GM10847 (cell line): Measurements from ENCODE around the gene KRT82.

ENCODE experiments used
- POLR2A ChIP-seq: IDR thresholded peaks from 2 replicates; pipeline ENCODE4 v1.6.1; 2011; ENCODE audit not compliant: insufficient read length; ENCODE audit errors: extremely low read depth

KRT82 gene

DNA sequence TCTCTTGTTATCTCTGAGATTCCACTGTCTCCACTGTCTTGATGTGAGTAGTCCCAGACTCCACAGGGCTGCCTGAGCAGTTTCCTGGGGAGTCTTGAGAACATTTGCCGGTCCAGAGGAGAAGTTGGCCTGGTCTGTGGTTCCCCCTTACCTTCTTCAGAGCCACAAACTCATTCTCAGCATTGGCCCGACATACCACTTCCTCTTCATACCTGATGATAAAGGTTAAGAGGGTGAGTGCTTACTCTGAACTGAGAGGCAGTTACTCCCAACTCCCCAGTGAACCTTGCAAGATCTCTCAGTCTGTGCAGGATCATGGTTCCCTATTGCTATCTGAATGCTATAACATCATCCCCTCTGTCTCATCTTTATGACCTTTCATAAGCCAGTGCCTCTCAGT lies 23.3 kb downstream of the KRT82 start:
- TF ChIP-seq POLR2A: no peak

DNA sequence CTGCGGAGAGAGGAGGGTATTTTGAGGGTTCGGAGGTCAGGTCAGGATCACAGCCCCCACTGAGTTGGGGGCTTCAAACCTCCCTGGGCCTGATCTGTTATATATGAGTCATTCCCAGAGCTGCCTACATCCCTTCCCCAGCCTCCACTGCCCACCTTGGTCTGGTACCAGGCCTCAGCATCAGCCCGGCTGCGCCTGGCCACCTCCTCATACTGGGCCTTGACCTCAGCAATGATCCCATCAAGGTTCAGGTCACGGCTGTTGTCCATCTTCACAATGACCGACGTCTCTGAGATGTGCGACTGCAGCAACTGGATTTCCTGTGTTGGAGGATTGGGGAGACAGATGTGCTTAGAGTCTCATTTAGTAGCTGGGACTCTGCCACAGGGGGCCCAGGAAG lies 24.9 kb downstream of the KRT82 start:
- no peak for TF ChIP-seq POLR2A

DNA sequence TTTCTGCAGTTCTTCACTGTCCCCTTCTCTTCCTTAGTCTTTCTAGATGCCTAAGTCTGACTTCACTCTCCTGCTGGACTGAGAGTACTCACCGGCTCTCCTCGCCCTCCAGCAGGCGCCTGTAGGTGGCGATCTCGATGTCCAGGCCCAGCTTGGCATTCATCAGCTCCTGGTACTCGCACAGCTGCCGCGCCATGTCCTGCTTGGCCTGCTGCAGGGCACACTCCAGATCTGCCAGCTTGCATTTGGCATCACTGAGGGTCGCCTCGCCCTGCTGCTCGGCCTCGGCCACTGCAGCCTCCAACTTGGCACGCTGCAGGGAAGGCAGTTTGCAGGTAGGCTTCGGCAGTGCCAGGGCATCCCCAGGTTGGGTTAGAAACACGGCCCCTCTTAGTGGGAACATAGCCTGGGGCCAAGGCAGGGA lies 25.9 kb downstream of the KRT82 start:
- no peak for TF ChIP-seq POLR2A

DNA sequence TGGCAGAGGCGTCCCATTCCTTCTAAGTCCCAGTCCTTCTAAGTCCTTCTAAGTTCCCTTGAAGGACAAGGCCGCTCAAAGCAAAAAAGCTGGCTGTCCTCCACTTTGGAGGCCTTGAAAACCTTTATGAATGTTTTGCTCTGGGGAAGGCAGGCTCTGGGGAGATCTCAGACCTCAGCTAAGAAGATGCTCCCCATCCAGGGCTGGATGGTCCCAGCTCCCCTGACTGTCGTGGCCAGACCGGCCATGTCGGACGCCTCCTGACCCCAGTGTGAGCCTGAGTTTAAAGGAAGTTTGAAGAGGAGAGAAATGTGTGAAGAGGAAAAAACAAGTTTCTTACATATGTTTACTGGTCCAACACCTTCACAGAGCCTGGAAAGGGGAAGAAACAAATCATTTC lies 26.6 kb downstream of the KRT82 start:
- TF ChIP-seq POLR2A: no peak

DNA sequence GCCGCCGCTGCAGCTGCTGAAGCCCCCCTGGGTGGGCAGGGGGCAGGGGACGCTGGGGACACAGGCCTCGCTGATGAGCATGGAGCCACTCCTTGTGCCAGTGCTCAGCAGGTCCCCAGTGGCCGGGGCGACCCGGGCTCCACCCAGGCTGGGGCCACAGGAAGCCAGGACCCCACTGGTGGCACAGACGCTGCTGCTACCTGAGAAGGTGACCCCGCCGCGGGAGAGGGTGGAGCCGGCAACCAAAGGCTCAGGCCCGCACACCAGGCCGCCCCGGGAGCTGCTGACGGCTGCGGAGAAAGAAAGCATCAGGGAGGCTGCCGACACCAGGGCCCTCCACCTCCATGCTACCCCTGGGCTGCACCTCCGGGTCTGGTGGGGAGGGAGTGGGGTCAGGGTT lies 28.0 kb downstream of the KRT82 start:
- TF ChIP-seq POLR2A: no peak

DNA sequence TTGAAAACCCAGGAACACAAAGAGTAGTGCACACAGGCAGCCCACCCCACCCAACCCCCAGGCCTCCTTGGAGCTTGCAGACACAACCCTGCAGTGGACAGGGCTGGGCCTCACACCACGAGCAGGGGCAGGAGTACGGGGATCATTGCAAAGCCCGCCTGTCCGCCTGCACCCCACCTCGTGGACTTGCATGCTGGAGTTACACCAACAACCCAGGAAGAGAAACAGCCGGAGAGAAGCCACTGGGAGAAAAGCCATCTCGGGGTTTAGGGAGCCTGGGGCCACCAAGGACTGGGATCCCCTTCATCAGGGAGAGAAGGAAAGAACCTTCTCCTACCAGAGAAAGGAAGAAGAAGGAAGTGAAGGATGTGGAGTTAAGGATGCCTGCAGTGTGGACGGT lies 28.9 kb downstream of the KRT82 start:
- TF ChIP-seq POLR2A: no peak

DNA sequence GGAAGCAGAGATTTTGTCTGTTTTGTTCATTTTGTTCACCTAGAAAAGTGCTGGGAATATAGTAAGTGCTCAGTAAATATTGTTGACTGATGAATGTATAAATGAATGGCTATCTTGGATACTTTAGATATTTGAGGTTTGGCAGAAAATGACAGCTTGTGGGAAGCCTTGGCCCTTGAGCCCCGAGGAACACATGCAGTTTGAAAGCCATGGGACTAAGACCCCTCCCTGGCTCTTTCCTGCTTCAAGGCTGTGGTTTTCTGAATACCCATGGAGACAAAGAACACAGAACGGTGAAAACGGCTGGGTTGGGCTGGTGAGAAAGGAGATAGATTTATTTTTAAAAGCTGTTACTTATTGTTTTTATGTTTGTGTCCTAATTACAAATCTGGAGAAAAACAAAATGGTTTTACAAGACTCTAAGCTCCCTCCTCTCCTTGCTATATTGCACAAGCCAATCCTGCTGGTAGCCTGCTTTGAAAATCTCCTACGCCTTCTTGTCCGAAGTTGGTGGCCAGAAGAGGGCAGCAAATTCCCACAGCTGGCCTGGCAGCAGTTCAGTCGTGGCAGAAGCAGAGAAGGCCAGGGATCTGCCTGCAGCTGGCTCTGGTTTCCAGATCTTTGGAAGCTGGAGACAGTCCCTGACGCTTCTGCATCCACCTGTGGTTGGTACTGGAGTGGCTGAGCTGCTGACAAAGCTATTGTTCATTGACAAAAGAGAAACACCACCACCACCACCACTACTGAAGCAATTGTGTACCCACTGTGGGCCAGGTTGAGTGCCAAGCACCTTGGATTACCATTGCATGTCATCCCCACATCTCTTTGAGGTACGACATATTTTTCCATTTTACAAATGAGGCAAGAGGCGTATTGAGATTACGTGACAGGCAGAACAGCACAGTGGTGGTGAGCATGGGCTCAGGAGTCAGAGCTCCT lies 33.6 kb downstream of the KRT82 start:
- no peak for TF ChIP-seq POLR2A

DNA sequence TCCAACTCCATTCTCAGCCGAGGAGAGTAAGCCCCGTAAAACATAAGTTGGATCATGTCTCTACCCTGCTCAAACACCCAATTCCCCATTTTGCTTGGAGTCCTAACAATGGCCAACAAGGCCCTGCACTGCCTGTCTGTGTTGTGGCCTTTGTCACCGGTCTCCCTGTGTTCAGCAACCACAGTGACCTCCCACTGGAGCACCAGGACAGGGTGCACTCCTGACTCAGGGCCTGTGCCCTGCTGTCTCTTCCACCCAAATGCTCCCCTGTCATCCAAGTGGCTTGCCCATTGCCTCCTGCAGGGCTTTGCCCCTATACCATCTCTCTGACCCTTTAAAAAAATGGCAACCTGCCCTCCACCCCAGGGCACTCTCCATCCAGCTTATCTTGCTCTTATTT lies 34.4 kb downstream of the KRT82 start:
- no peak for TF ChIP-seq POLR2A

DNA sequence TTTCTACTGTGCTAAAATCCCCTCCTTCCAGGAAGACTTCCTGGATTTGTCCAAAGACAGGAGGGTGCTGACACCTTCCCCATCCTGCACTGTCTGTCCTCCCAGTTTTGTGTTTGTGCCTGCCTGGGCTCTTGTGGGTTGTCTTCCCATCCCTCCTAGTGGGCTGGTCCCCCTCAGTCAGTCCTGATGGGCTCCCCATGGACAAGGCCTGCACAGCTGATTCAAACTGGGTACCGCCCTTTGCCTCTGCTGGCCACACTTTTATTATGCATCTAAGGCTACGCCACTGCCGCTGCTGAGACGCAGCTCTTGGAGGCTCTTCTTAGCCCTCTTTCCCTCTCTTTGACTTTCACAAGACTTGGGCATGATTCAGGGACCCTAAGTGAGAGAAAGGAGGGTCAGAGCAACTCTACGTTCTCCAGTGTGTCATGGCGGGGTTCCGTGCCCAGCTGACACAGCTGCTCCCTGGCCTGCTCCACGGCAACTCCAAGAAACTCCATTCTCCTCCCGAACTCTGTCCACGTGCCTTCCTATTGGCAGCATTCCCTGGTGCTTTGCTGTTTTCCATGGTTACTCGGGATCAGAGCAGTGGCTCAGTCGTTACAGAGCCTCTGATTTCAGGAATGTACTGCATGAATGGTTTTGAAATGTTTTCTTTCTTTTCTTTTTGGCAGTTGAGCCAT lies 35.1 kb downstream of the KRT82 start:
- no peak for TF ChIP-seq POLR2A

DNA sequence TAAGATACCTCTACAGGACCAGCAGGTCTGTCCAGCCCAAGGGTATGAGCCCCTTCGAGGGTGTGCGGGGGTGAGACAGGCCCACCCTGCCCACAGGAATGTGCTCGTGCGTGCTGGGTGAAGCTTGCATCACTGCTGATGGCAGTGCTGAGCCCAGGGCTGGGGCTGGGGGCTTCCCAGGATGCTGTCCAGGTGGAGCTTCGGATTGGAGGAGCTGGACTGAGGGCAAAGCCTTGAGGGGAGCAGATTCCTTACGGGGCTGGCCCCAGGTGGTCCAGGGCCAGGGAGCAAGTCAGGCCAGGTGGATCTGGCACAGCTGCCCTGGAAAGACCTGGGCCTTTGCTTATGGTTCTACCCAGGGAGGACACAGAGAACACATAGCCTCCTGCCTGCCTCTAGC lies 36.3 kb downstream of the KRT82 start:
- no peak for TF ChIP-seq POLR2A

DNA sequence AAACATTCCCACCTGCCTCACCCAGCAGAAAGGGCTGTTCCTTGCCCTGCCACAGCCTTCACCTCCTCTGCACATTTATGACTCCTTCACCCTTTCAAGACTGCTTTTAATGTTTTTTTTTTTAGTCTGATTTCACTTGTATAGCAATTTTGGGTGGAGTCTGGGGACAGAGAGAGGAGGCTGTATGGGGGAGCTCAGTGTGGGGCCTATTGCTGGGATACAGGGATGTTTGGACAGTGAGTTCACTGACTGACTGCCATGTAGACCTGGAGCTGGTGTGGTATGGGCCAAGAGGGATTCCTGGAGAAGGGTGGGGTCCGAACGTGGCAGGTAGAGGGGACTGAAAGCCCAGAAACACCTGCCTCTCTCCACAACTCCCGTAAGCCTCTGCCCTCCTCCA lies 36.9 kb downstream of the KRT82 start:
- no peak for TF ChIP-seq POLR2A

DNA sequence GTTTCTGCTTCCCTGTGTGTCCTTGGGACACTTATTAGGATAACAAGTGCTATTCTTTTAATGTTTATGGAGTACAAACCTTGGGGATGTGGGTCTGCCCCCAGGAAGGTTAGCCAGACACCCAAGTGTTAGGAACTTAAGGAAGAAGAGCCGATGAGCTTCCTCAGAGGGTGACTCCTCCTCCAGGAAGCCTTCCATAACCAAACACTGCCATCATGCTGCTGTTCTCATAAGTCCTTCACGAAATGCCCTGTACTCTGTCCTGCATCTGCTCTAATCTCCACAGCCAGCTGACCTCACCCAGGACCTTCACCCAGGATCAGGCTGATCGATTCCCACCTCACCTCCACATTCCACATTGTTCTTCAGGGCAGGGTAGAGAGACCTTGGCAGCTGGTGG lies 37.6 kb downstream of the KRT82 start:
- TF ChIP-seq POLR2A: no peak

DNA sequence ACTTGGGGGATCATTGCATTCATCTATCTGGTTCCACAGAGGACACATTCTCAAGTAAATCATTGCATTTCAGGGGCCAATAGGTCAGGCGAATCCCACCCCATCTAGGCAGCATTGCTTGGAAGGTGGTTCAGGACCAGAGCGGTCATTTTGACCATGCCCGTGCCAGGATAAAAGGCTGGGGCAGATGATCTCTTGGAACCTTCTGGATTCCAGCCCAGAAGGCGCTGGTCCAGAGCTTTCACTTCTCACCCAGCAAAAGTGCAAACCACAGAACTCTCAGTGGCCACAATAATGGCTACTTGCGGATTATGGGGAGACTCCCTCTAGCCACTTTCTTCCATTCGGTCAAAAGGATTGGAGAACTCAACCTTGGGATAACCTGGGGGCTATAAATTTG lies 38.3 kb downstream of the KRT82 start:
- no peak for TF ChIP-seq POLR2A

DNA sequence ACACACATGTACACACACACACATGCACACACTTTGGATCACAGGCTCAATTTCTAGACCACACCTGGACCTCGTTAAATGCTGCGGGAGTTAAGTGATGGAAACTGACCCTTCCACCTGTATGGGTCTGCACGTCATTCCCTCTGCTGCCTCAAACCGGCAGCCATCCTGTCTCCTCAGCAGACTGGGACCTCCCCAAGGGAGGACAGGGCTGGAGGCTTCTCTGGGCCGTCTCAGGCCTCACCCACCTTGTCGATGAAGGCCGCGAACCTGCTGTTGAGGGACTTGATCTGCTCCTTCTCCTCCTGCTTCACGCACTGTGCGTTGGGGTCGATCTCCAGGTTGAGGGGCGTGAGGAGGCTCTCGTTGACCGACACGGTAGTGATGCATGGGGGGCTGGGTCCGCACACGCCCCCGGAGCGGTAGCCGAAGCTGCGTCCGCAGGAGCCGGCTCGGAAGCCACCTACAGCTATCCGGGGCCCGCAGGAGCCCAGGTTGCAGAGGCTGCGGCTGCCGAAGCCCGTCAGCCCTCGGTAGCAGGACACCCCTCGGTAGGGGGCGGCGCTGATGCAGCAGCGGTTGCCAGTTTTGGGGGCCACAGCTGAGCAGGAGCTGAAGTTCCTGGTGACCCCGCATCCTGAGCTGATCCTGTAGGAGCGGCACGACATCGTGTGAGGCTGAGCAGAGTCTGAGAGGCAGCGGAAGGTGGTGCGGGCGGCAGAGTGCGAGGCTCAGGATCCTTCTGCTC lies 39.2 kb downstream of the KRT82 start, which contains the start of gene KRT85:
Gene KRT85 (minus strand): TSS at position 744 of the 748 bp plus-strand sequence. CDS start 76 bp downstream, at position 668.
- no peak for TF ChIP-seq POLR2A

DNA sequence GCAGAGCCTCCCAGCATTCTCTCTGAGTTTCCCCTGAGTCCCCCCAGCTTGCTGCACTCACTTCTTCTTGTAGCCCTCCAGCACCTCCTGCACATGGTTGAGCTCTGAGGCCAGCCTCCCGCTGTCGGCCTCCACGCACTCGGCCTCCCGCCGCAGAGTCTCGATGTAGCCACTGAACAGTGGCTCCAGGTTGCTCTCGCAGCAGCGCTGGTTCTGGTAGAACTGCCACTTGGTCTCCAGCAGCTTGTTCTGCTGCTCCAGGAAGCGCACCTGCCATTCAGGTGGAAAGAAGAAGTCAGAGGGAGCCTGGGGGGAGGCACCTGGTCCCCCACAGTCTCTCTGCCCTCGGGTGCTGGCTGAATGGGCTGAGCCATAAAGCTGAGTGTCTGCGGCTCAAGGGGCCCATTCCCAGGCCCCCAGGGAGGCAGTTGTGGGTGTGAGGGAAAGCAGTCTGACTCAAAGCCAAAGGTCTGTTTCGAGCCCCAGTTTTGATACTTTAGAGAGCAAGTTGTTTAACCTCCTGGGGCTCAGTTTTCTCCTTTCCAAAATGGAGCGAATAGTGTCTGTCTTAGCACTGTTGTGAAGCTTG lies 41.1 kb downstream of the KRT82 start:
- no peak for TF ChIP-seq POLR2A
